Left ventricle myocardium superior (tissue), 1 donor: Measurements from ENCODE around the gene PTGIS. TPM values are rescaled to one million over a fixed set of nuclear protein-coding genes. Genes with fewer than 3 reads are reported as not detected.

Experiments used
- ATAC-seq: fragments of 200-7000 bp; cut with Tn5 transposase; one replicate; pipeline ENCODE4 v1.9.1; 2020; ENCODE audit warnings: mild to moderate bottlenecking, moderate library complexity
- DNase-seq: peaks from one replicate; pipeline ENCODE4 v3.0.0-alpha.2; 2020
- intact Hi-C: fragments of 100-400 bp; cut with micrococcal nuclease; formaldehyde crosslinking; loops from one replicate; pipeline ENCODE4 v1.11.0; 2022
- total RNA-seq: library from RNA; stranded (reverse); fragmentation: NEBNext Ultra II Directional; extraction: Animal tissue kit (Norgen Biotek cat#: 25700); gene quantifications from one replicate; pipeline ENCODE4 v1.2.1, GENCODE V29; 2021
- donor health status: DM: no; HTN: yes; CAD: no; lungs with severe emphysema.

Gene PTGIS
- total RNA-seq, 1 donor from 2014 or later = 24.0 TPM

GRCh38 chr20:49484180-49485140 is 83.5 kb downstream of the PTGIS start:
- ATAC-seq (peak; percentile 92), DNase-seq (peak; percentile 89)
- intact Hi-C loops = loop anchor here (10.0 kb wide), 1 partner anchor 100 kb away; no protein-coding TSS in a partner anchor

GRCh38 chr20:49483696-49484123 is 84.2 kb downstream of the PTGIS start:
- intact Hi-C loops = loop anchor here (10.0 kb wide), 1 partner anchor 99 kb away; no protein-coding TSS in a partner anchor
- ATAC-seq (no peak), DNase-seq (no peak)

DNA sequence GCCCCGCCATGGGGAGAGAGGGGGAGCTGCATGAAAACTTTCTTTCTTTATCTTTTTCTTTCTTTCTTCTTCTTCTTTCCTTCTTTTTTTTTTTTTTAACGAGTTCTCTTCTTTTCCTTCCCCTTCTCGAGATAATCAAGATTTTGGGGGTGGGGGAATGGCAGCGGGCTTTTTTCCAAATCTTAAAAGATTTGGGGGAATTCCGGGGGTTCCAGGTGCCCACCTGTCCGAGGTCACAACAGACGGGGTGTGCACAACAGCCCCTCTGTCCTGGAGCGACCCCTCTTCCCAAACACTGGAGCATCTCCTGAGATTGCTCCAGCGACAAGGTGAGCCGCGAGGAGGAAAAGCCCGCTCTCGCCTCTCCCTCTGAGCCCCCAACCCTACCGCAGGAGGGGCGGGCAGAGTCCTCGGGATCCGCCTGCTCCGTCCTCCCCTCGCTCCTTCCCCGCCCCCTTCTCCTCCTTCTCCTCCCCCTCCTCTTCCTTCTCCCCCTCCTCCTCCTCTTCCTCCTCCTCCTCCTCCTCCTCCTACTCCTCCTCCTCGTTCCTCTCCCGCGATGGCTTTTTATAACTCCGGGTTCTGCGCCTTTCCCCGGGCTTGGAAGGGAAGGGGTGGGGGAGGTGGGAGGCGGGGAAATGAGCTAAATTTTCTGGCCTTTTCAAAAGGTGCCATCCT is 84.8 kb downstream of the PTGIS start:
- intact Hi-C loops = loop anchor here (10.0 kb wide), 1 partner anchor 98 kb away; no protein-coding TSS in a partner anchor
- DNase-seq (no peak), ATAC-seq (no peak)

DNA sequence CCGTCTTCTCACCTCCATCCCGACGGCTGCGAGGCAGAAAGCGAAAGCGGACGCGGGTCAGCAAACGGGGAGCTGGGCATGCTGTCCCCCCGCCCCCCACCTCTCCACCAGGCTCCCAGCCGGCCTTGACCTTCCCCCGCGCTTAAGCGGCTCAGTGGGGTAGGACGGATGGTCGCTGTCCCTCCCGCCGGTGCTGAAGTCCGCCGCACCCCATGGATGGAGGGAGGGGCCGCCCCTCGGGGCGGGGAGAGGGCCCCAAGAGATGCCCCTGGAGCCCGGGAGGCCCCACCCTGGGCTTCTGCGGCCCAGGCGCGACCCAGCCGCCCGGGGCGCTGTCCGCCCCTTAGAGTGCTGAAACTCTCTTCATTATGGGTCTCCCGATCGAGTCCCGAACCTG is 85.3 kb downstream of the PTGIS start, which contains the start of gene KCNB1:
TSS of gene KCNB1 (minus strand) at position 48 of the 397 bp plus-strand sequence. CDS start 188 bp downstream, outside the sequence.
- intact Hi-C loops = loop anchor here (10.0 kb wide), 1 partner anchor 98 kb away; no protein-coding TSS in a partner anchor
- peak; percentile 72 for DNase-seq
- ATAC-seq = peak; percentile 81

DNA sequence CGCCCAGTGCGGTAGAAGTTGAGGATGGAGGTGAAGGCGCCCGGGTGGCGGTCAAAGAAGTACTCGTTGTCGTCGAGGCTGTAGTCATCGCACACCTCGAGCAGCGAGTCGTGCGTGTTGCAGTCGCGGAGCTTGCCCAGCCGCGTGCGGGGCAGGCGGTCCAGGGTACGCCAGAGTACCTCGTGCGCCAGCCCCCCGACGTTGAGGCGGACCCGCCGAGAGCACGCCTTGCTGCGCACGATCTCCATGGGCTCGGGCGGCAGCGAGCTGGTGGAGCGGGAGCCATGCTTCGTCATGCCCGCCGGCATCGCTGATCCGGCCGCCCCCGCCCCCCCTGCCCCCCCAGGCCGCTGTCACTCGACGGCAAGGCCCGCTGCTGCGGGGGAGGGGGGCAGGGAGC is 85.8 kb downstream of the PTGIS start:
- no peak for DNase-seq
- intact Hi-C loops = loop anchor here (10.0 kb wide), 1 partner anchor 97 kb away; no protein-coding TSS in a partner anchor
- no peak for ATAC-seq

- DNase-seq = no peak
- no peak for ATAC-seq
- intact Hi-C loops = loop anchor here (10.0 kb wide), 1 partner anchor 96 kb away; no protein-coding TSS in a partner anchor
These were observed 86.8 kb downstream of the PTGIS start for GRCh38 chr20:49481116-49481515.

DNA sequence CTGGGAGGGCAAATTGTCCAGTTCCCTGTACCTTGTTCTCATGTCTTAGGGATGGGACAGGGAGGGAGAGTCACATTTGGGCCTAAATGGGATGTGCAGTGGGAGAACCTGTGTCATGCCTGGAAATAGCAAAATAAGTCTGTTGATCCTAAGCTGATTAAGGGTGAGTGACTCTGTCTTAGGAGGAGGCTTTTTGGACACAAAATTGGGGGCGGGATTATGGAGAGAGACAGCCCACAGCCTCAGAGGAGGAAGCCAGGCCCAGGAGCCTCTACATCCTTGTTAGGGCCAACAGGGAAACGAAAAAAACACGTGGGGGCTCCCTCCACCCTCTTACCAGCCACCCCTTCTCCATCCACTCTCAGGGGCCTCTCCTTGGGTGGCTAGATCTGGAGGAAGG is 87.7 kb downstream of the PTGIS start:
- DNase-seq (no peak), ATAC-seq (no peak)
- intact Hi-C loops = loop anchor here (10.0 kb wide), 1 partner anchor 95 kb away; no protein-coding TSS in a partner anchor

GRCh38 chr20:49479785-49480184 is 88.2 kb downstream of the PTGIS start:
- no peak for DNase-seq
- intact Hi-C loops = loop anchor here (10.0 kb wide), 1 partner anchor 95 kb away; no protein-coding TSS in a partner anchor
- ATAC-seq = no peak

DNA sequence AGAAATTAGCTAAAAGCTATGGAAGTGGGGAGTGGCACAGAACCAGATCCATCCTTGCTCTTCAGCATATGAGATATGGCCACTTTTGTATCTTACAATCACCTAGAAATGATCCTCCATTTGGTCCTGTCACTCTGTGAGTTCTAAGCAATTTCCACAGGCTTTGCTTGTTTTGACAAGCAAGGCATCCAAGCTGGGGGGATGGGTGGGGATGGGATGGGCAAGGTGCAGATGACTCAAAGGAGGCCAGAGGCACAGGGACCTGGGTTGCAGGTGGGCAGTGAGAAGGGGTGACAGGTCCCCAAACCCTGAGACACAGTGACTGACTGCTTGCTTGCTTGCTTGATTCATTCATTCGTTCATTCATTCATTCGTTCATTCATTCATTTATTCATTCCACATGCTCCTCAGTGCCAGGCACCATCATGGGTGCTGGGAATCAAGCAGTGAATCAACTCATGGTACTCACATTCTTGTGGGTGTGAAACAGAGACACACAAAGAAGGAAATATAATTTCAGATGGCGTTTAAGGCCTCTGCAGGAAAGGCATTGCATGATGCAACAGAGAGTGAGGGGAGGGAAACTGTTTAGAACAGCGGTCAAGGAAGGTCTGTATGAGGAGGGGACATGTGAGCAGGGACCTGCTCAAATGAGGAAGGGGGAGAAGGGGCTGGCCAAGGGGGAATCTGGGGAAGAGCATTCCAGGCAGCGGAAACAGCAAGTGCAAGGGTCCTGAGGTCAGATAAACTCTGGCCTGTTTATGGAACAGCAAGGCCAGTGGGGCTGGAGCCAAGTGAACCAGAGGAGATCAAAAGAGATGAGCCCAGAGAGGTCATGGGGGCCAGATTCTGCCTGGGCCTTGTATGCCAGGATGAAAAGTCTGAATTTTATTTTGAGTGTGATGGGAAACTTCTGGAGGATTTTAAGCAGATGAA is 88.9 kb downstream of the PTGIS start:
- intact Hi-C loops = no loop called here
- DNase-seq (no peak), ATAC-seq (no peak)

DNA sequence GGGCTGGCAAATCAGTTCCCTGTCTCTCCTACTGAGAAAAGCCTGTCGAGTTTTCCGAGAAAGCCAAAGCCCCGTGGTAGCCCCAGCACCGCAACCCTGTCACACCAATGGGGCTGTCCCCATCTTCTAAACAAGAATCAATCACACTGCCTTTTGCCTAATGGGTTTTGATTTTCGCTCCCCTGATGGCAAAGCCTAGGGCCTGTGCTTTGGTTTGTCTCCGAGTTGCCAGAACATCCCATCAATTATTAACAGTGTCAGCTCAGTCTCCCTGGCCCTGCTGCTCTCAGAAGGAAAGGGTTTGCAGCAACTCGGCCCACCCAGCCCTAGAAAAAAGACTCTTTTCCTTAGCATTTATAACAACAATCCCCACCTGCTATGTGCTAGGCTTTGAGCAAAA is 89.7 kb downstream of the PTGIS start:
- intact Hi-C loops = no loop called here
- DNase-seq (no peak), ATAC-seq (no peak)

GRCh38 chr20:49477200-49477599 is 90.7 kb downstream of the PTGIS start:
- no peak for ATAC-seq
- intact Hi-C loops = no loop called here
- DNase-seq = no peak

GRCh38 chr20:49476016-49476355 is 92.0 kb downstream of the PTGIS start:
- ATAC-seq (no peak), DNase-seq (no peak)
- intact Hi-C loops = no loop called here

- intact Hi-C loops = no loop called here
- DNase-seq (no peak), ATAC-seq (no peak)
These were observed 92.5 kb downstream of the PTGIS start for GRCh38 chr20:49475292-49476015.

DNA sequence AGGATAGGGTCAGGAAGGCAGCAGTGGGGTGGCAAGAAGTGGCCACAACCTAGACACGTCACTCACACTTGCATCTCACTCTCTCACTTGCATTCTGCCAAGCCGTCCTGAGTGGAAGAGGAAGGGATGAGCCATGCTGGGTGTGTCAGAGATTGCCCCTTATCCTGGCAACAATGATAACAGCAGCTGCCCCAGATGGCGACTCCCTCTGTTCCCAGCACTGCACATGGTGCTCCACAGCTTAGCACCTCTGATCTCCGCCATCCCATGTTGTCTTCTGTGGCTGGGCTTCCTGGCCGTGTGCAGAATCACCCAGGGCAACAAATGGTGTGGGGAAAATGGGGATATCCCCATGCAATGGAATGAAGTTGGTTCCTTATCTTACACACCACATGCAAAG is 96.5 kb downstream of the PTGIS start:
- DNase-seq = no peak
- ATAC-seq = no peak
- intact Hi-C loops = no loop called here

- DNase-seq (no peak), ATAC-seq (no peak)
- intact Hi-C loops = no loop called here
These were observed 97.0 kb downstream of the PTGIS start for GRCh38 chr20:49470922-49471321.

GRCh38 chr20:49469060-49469459 is 98.9 kb downstream of the PTGIS start:
- intact Hi-C loops = no loop called here
- ATAC-seq = no peak
- no peak for DNase-seq

- intact Hi-C loops = no loop called here
- DNase-seq = no peak
- ATAC-seq = no peak
These were observed 99.5 kb downstream of the PTGIS start for GRCh38 chr20:49468412-49468811.
